ENCODE measurements around the gene MTCH2. TPM values are rescaled to one million over a fixed set of nuclear protein-coding genes. Genes with fewer than 3 reads are reported as not detected.
"Not testable (repeated sequence)": the region's sequence is repeated elsewhere in the genome, so short reads cannot be mapped to it uniquely, and the experiment has no call there.

MTCH2 gene
- total RNA-seq = 100 to 1,000 TPM; 122 to 147 (median 128) TPM

DNA sequence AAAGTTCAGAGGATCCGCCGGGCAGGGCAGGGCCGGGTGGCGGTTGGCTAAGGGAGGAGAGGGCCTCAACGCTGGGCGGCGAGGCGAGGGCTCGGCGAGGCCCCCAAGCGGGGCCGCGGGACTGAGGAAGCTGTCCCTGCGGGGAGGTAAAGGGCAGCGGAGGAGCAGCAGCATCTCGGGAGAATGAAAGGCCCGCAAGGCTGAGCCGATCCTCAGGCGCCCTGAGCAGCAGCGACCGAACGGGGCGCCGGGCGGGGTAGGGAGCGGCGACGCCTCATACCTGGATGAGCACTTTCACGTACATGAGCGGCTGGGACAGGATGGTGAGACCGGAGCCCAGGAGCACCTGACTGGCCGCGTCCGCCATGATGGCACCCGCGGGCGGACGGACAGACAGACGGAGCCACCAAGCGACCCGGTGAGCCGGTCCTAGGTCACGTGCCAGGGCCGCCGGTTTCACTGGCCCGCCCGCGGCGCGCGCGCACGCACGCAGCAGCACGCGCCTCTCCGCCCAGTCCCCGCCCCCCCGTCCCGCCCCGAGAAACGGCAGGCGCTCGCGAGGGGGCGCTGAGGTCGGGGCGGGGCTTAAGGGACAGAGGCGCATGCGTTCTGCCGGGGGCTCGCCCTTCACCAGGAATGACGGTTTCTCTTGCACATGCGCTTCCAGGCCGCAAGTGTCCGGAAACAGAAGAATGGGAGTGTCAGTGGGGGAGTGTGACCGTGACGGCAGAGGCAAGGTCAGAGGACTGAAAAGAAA is at the start of gene MTCH2:
Gene MTCH2, minus strand, starts transcription at position 461 of the 757 bp plus-strand sequence. Its CDS starts 94 bp downstream, at position 367.
- ATAC-seq (peak; percentile 92 to 94), DNase-seq (peak; percentile 94)
- Mint-ChIP-seq H3K4me3 (peak within 1 kb of the TSS; percentile 99), H3K27me3 (ENCODE audit: low read depth) (no peaks in the 10 kb centered on the region), H3K36me3 (ENCODE audit: insufficient read depth) (peaks cover 10% of the 10 kb centered on the region), H3K9me3 (no peaks in the 10 kb centered on the region), H3K4me1 (ENCODE audit: low read depth) (peaks cover 22% of the 10 kb centered on the region)

DNA sequence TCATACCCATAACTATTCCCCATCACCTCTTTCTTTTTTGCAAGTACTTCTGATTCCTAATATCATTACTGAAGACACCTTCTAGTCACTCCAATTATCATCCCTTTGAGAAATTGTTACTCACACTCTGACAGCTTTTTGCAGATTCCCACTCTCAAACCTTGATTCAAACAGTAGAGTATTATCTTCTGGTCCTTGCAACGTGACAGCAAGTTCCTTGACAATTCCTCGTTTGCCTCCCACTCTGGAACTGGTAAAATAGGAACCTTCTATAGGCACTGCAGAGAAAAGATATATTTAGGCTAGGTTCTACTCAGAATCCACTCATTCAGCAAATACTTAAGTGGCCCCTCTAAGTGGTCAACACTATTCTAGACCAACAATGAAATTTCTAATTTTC is 49.6 kb upstream of the MTCH2 start:
- H3K4me1 Mint-ChIP-seq (ENCODE audit: low read depth) = peaks cover 3% of the 10 kb centered on the region
- peaks cover 5% of the 10 kb centered on the region for H3K36me3 Mint-ChIP-seq (ENCODE audit: insufficient read depth)
- no peaks in the 10 kb centered on the region for H3K9me3 Mint-ChIP-seq
- H3K4me3 Mint-ChIP-seq = no peak overlapping the region
- H3K27me3 Mint-ChIP-seq (ENCODE audit: low read depth) = no peaks in the 10 kb centered on the region
- ATAC-seq = no peak
- no peak for DNase-seq

DNA sequence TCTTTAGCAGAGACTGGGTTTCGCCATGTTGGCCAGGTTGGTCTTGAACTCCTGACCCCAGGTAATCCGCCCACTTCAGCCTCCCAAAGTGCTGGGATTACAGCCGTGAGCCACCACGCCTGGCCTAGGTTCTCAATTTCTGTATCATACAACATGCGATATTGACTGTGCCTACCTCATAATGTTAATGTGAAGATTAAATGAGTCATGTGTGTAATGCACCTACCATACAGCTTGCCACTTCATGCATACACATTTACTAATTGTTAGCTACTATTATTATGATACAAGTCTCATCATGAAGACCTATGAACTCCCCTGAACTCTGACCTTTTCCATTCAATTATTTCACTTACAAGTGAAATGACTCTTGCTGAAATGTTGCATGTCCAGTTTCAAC is 47.1 kb upstream of the MTCH2 start:
- DNase-seq (no peak), ATAC-seq (no peak)
- Mint-ChIP-seq H3K9me3 (no peaks in the 10 kb centered on the region), H3K4me1 (ENCODE audit: low read depth) (peaks cover 3% of the 10 kb centered on the region), H3K36me3 (ENCODE audit: insufficient read depth) (peaks cover 5% of the 10 kb centered on the region), H3K4me3 (no peak overlapping the region), H3K27me3 (ENCODE audit: low read depth) (no peaks in the 10 kb centered on the region)

DNA sequence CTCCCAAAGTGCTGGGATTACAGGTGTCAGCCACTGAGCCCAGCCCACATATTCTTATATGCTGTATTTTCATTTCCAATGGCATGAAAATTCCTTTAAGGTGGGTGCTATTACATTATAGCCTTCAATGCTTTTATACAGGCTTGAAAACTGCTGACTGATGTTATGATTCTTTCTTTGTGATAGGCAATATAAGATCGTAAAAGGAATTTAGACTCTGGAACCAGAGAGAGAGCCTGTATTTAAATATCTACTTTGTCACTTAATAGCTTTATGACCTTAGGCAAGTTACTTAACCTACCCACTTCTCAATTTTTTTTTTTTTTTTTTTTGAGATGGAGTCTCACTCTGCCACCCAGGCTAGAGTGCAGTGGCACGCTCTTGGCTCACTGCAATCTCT is 46.6 kb upstream of the MTCH2 start:
- no peaks in the 10 kb centered on the region for H3K9me3 Mint-ChIP-seq
- H3K4me3 Mint-ChIP-seq = no peak overlapping the region
- no peak for DNase-seq
- H3K27me3 Mint-ChIP-seq (ENCODE audit: low read depth) = no peaks in the 10 kb centered on the region
- no peak for ATAC-seq
- peaks cover 5% of the 10 kb centered on the region for H3K36me3 Mint-ChIP-seq (ENCODE audit: insufficient read depth)
- H3K4me1 Mint-ChIP-seq (ENCODE audit: low read depth) = peaks cover 3% of the 10 kb centered on the region

DNA sequence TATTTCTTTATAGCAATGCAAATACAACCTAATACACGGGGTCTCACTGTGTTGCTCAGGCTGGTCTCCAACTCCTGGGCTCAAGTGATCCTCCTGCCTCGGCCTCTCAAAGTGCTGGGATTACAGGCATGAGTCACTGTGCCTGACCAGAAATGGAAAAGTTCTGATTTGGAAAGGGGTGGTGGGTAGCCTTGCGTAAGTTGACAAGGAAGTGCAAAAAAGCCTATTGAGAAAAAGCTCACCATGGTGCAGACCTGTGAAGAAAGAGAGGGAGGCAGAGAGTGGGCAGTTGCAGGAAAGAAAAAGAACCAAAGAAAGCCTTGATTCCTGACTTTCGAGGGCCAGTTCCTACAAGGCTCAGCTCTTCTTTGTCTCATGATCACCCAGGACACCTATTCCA is 45.8 kb upstream of the MTCH2 start:
- Mint-ChIP-seq H3K4me3 (no peak overlapping the region), H3K36me3 (ENCODE audit: insufficient read depth) (peaks cover 5% of the 10 kb centered on the region), H3K9me3 (no peaks in the 10 kb centered on the region), H3K27me3 (ENCODE audit: low read depth) (no peaks in the 10 kb centered on the region), H3K4me1 (ENCODE audit: low read depth) (peaks cover 3% of the 10 kb centered on the region)
- ATAC-seq (no peak), DNase-seq (no peak)

DNA sequence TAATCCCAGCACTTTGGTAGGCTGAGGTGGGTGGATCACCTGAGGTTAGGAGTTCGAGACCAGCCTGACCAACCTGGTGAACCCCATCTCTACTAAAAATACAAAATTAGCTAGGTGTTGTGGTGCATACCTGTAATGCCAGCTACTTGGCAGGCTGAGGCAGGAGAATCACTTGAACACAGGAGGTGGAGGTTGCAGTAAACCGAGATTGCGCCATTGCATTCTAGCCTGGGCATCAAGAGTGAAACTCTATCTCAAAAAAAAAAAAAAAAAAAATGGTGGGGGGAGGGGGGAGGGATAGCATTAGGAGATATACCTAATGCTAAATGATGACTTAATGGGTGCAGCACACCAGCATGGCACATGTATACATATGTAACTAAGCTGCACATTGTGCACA is 44.3 kb upstream of the MTCH2 start:
- not testable (repeated sequence) for H3K4me1 Mint-ChIP-seq (ENCODE audit: low read depth); H3K36me3 Mint-ChIP-seq (ENCODE audit: insufficient read depth); DNase-seq; H3K9me3 Mint-ChIP-seq; H3K4me3 Mint-ChIP-seq; H3K27me3 Mint-ChIP-seq (ENCODE audit: low read depth); ATAC-seq

DNA sequence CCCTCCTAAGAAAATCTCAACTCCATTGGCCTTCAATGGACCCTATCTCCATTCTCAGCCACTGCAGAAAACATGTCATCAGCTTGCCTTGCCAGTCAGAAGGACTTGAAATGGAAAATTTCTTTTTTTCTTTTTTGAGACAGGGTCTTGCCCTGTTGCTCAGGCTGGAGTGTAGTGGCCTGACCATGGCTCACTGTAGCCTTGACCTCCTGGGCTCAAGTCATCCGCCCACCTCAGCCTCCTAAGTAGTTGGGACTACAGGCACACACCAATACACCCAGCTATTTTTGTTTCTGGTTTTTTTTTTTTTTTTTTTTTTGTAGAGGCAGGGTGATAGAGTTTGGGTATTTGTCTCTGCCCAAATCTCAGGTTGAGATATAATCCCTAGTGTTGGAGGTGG is 43.8 kb upstream of the MTCH2 start:
- Mint-ChIP-seq H3K9me3 (no peaks in the 10 kb centered on the region), H3K4me3 (no peak overlapping the region), H3K4me1 (ENCODE audit: low read depth) (no peaks in the 10 kb centered on the region), H3K27me3 (ENCODE audit: low read depth) (no peaks in the 10 kb centered on the region), H3K36me3 (ENCODE audit: insufficient read depth) (peaks cover 5% of the 10 kb centered on the region)
- no peak for ATAC-seq
- no peak for DNase-seq

DNA sequence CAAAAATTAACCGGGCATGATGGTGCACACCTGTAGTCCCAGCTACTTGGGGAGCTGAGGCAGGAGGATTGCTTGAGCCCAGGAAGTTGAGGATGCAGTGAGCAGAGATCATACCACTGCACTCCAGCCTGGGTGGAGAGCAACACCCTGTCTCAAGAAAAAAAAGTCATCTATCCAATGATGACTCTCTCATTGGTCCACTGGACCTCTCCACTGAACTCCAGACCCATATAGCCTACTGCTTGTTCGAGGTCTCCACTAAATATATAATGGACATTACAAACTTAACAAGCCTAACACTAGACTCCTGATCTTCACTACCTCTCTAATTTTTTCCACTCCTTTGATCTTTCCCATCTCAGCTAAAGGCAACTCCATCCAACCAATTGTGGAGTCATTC is 33.5 kb upstream of the MTCH2 start:
- Mint-ChIP-seq H3K27me3 (ENCODE audit: low read depth) (no peaks in the 10 kb centered on the region), H3K4me1 (ENCODE audit: low read depth) (no peaks in the 10 kb centered on the region), H3K9me3 (no peaks in the 10 kb centered on the region), H3K36me3 (ENCODE audit: insufficient read depth) (peaks cover 1% of the 10 kb centered on the region), H3K4me3 (no peak overlapping the region)
- DNase-seq (no peak), ATAC-seq (no peak)

DNA sequence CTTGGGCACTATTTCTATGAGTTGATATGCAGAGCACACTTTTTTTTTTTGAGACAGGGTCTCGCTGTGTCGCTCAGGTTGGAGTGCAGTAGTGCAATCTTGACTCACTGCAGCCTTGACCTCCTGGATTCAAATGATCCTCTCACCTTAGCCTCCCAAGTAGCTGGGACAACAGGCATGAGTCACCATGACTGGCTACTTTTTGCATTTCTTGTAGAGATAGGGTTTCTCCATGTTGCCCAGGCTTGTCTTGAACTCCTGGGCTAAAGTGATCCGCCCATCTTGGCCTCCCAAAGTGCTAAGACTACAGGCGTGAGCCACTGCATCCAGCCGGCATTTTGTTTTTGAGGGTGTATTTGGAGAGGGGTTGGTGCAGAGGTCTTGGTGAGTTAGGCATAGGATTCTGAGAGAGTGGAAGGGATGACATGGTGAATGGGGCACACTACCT is 29.9 kb upstream of the MTCH2 start:
- peaks cover 1% of the 10 kb centered on the region for H3K36me3 Mint-ChIP-seq (ENCODE audit: insufficient read depth)
- no peaks in the 10 kb centered on the region for H3K27me3 Mint-ChIP-seq (ENCODE audit: low read depth)
- no peaks in the 10 kb centered on the region for H3K4me1 Mint-ChIP-seq (ENCODE audit: low read depth)
- no peak overlapping the region for H3K4me3 Mint-ChIP-seq
- no peaks in the 10 kb centered on the region for H3K9me3 Mint-ChIP-seq
- no peak for ATAC-seq
- no peak for DNase-seq

DNA sequence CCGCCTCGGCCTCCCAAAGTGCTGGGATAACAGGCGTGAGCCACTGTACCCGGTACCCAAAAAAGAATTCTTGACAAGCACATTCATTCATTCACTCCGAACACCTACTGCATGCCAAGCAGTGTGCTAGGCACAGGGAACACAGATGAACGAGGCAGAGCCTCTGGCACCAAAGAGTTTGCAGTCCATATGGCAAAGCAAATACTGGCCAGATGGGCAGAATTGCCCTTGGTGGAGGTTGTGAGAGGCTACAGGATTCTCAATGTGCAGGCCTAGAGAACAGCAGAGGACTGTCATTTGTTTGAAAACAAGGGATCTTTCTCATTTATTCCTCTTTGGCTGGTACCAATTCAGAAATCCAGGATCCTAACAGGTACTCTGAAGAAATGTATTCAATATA is 27.5 kb upstream of the MTCH2 start:
- Mint-ChIP-seq H3K9me3 (no peaks in the 10 kb centered on the region), H3K4me3 (no peak overlapping the region), H3K27me3 (ENCODE audit: low read depth) (no peaks in the 10 kb centered on the region), H3K36me3 (ENCODE audit: insufficient read depth) (no peaks in the 10 kb centered on the region), H3K4me1 (ENCODE audit: low read depth) (peaks cover 2% of the 10 kb centered on the region)
- ATAC-seq (no peak), DNase-seq (no peak)

DNA sequence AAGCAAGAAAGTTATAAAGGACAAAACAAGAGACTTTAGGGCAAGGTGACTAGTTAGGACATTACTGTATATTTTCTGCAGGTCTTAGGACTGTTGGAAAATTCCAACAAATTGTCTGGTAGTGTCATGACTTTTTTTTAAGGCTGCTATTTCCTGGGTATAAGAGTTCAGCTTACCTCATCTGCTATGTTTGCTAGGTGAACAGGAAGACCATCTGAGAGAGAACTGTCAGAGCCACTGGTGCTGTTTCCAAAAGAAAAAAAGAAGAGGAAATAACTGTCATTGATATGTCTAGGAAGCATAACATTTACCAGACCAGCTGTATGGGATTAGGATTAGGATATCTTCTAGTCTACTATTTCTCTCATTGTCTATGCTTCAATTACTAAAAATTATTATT is 26.3 kb upstream of the MTCH2 start:
- no peak for DNase-seq
- Mint-ChIP-seq H3K27me3 (ENCODE audit: low read depth) (no peaks in the 10 kb centered on the region), H3K4me1 (ENCODE audit: low read depth) (peaks cover 2% of the 10 kb centered on the region), H3K9me3 (no peaks in the 10 kb centered on the region), H3K36me3 (ENCODE audit: insufficient read depth) (no peaks in the 10 kb centered on the region), H3K4me3 (no peak overlapping the region)
- ATAC-seq = no peak

DNA sequence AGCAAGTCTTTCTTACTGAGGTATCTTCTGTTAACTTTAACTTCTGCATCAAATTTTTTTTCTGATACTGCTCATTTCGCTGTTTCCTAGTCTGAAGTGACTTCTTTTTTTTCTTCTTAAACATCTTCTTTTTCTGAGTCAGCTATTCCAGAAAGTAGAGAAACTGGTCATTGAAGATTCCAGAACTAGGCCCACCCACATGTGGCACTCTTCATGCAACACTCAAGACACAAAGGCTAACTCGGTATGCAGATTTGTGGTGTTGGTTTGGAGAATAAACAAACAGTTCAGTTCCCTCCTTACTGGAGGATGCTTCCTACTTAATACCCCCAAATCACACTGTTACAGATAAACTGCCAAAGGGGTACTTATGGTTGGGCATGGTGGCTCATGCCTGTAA is 25.2 kb upstream of the MTCH2 start:
- H3K36me3 Mint-ChIP-seq (ENCODE audit: insufficient read depth) = no peaks in the 10 kb centered on the region
- H3K27me3 Mint-ChIP-seq (ENCODE audit: low read depth) = no peaks in the 10 kb centered on the region
- ATAC-seq (no peak), DNase-seq (no peak)
- H3K9me3 Mint-ChIP-seq = no peaks in the 10 kb centered on the region
- peaks cover 6% of the 10 kb centered on the region for H3K4me1 Mint-ChIP-seq (ENCODE audit: low read depth)
- no peak overlapping the region for H3K4me3 Mint-ChIP-seq

DNA sequence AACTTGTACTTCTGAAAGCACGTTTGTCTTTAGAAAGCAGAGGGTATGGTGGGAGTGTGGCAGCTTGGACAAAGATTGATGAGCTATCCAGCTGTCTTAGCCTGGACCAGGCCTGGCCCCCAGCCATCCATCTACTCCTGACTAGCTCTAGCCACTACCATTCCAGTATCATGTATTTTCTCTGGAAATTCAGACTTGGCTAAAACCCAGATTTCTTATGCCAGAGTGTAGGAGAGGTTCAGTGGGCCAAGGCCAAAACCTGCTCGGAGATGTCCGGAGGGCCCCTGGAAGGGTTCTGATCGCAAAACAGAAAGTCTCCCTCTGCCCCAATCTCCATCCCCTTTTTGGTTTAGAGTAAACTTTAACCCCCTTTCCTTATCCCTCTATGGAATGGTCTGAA is 24.8 kb upstream of the MTCH2 start:
- H3K9me3 Mint-ChIP-seq = no peaks in the 10 kb centered on the region
- H3K4me1 Mint-ChIP-seq (ENCODE audit: low read depth) = peaks cover 6% of the 10 kb centered on the region
- DNase-seq = no peak
- H3K4me3 Mint-ChIP-seq = no peak overlapping the region
- H3K36me3 Mint-ChIP-seq (ENCODE audit: insufficient read depth) = no peaks in the 10 kb centered on the region
- no peaks in the 10 kb centered on the region for H3K27me3 Mint-ChIP-seq (ENCODE audit: low read depth)
- ATAC-seq = no peak

DNA sequence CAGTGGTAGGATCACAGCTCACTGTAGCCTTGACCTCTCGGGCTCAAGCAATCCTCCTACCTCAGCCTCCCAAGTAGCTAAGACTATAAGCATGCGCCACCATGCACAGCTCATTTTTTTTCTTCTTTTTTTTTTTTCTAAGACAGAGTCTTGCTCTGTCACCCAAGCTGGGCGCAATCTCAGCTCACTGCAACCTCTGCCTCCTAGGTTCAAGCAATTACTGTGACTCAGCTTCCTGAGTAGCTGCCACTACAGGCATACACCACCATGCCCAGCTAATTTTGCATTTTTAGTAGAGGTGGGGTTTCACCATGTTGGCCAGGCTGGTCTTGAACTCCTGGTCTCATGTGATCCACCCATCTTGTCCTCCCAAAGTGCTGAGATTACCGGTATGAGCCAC is 22.6 kb upstream of the MTCH2 start:
- not testable (repeated sequence) for H3K36me3 Mint-ChIP-seq (ENCODE audit: insufficient read depth); DNase-seq; H3K9me3 Mint-ChIP-seq; ATAC-seq; H3K4me3 Mint-ChIP-seq; H3K4me1 Mint-ChIP-seq (ENCODE audit: low read depth); H3K27me3 Mint-ChIP-seq (ENCODE audit: low read depth)

DNA sequence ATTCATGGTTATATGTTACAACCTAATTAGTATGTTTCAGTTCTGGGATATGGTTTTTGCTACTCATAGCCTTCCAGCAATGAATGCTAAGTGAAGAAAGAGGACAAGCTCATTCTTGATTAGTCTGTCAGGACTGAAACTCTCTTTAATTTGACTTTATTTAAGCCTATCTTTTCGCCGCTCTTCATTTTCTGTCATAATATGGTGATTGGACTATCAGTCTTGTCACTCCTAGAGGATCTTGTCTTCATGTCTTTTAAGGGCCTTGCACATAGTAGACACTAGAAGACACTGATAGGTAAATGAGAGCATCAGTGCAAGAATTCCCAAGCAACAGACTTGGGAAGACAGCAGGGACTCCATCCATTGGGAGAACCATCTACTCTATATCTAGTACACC is 18.9 kb upstream of the MTCH2 start:
- no peak for DNase-seq
- no peak for ATAC-seq
- Mint-ChIP-seq H3K9me3 (no peaks in the 10 kb centered on the region), H3K27me3 (ENCODE audit: low read depth) (no peaks in the 10 kb centered on the region), H3K4me3 (no peak overlapping the region), H3K4me1 (ENCODE audit: low read depth) (peaks cover 6% of the 10 kb centered on the region), H3K36me3 (ENCODE audit: insufficient read depth) (no peaks in the 10 kb centered on the region)

Data from activated T-cell treated with anti-CD3 and anti-CD28 coated beads, Interleukin-2, amount 50 U/mL, for 4 hours (primary cell).